Measurements from ENCODE around the gene IRF4.

GRCh38 chr6:354631-355280 is 36.8 kb upstream of the IRF4 start:
- TF ChIP-seq, protein P1, sequence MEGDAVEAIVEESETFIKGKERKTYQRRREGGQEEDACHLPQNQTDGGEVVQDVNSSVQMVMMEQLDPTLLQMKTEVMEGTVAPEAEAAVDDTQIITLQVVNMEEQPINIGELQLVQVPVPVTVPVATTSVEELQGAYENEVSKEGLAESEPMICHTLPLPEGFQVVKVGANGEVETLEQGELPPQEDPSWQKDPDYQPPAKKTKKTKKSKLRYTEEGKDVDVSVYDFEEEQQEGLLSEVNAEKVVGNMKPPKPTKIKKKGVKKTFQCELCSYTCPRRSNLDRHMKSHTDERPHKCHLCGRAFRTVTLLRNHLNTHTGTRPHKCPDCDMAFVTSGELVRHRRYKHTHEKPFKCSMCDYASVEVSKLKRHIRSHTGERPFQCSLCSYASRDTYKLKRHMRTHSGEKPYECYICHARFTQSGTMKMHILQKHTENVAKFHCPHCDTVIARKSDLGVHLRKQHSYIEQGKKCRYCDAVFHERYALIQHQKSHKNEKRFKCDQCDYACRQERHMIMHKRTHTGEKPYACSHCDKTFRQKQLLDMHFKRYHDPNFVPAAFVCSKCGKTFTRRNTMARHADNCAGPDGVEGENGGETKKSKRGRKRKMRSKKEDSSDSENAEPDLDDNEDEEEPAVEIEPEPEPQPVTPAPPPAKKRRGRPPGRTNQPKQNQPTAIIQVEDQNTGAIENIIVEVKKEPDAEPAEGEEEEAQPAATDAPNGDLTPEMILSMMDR (IDR thresholded peaks at IDR 0.05; ENCODE audit: low read length), result no peak
- TF ChIP-seq EZH2phosphoT487 (IDR thresholded peaks at IDR 0.05; ENCODE audit: low read length) (no peak), EZH2 (optimal IDR thresholded peaks at IDR 0.05; ENCODE audit: low read depth, low read length) (no peak)

All from MM.1S (cell line).